AG04449 (cell line): ENCODE data around the gene SEMA6B.

Experiments
- CTCF ChIA-PET: fragments of 350-600 bp; formaldehyde crosslinking; extraction: SDS; loops from one replicate; lab custom pipeline; 2021; ENCODE audit warnings: antibody characterized with exemption; lab: Yijun Ruan, JAX
- POLR2A ChIA-PET: fragments of 400-600, 350-600 bp; formaldehyde crosslinking; extraction: SDS; loops from one replicate; lab custom pipeline; 2020; ENCODE audit warnings: antibody characterized with exemption, inconsistent platforms; lab: Yijun Ruan, JAX
- DNase-seq: peaks from one replicate; pipeline ENCODE4 v3.0.0-alpha.2; 2010; ENCODE audit warnings: low read depth, low spot score
- H3K4me3 ChIP-seq: 2 replicates; pipeline ENCODE4 v1.5.1; 2011; ENCODE audit warnings: low read depth, mild to moderate bottlenecking, control low read depth, low read length
- CTCF ChIP-seq: IDR thresholded peaks from one replicate; pipeline ENCODE4 v1.5.1; 2011; ENCODE audit warnings: mild to moderate bottlenecking, moderate library complexity, low read length, control low read depth, inconsistent platforms; ENCODE audit not compliant: insufficient read depth; ENCODE audit errors: missing control alignments

Gene SEMA6B

GRCh38 chr19:4559569-4559968 is at the start of gene SEMA6B:
Gene SEMA6B (minus strand): TSS chr19:4559684. CDS start chr19:4558457, 1,227 bp downstream.
- TF ChIP-seq CTCF = no peak
- H3K4me3 ChIP-seq = no peak within 1 kb of the TSS
- DNase-seq = no peak
- ChIA-PET POLR2A (no interaction called here), CTCF (interaction anchor here (0.6 to 3.3 kb wide), 13 partner anchors 10 to 78 kb away, joined by 3 to 43 read pairs (median 6); no protein-coding TSS in a partner anchor)

GRCh38 chr19:4606921-4607678 is 47.6 kb upstream of the SEMA6B start:
- CTCF ChIA-PET = interaction anchor here (0.7 to 3.3 kb wide), 7 partner anchors 7 to 33 kb away, joined by 3 to 17 read pairs (median 4); no protein-coding TSS in a partner anchor
- H3K4me3 ChIP-seq = no peak overlapping the region
- no peak for TF ChIP-seq CTCF
- DNase-seq = no peak
- POLR2A ChIA-PET = no interaction called here

GRCh38 chr19:4606181-4606580 is 46.7 kb upstream of the SEMA6B start:
- no peak for DNase-seq
- H3K4me3 ChIP-seq = no peak overlapping the region
- CTCF ChIA-PET = interaction anchor here (1.4 to 3.3 kb wide), 5 partner anchors 8 to 30 kb away, joined by 3 to 17 read pairs (median 4); no protein-coding TSS in a partner anchor
- no peak for TF ChIP-seq CTCF
- POLR2A ChIA-PET = no interaction called here

GRCh38 chr19:4604912-4605311 is 45.4 kb upstream of the SEMA6B start:
- no peak overlapping the region for H3K4me3 ChIP-seq
- CTCF ChIA-PET = interaction anchor here (1.3 to 3.3 kb wide), 3 partner anchors 8 to 32 kb away, joined by 3 to 17 read pairs (median 5); no protein-coding TSS in a partner anchor
- DNase-seq = no peak
- no peak for TF ChIP-seq CTCF
- POLR2A ChIA-PET = no interaction called here

- no peak for TF ChIP-seq CTCF
- ChIA-PET POLR2A (no interaction called here), CTCF (no interaction called here)
- H3K4me3 ChIP-seq = no peak overlapping the region
- DNase-seq = no peak
Measured at GRCh38 chr19:4602915-4603314, 43.4 kb upstream of the SEMA6B start.

GRCh38 chr19:4602173-4602788 is 42.8 kb upstream of the SEMA6B start:
- TF ChIP-seq CTCF = no peak
- H3K4me3 ChIP-seq = no peak overlapping the region
- ChIA-PET POLR2A (no interaction called here), CTCF (no interaction called here)
- no peak for DNase-seq
